Endodermal cell (in vitro differentiated cells): ENCODE results near the gene DNAH9. TPM values are rescaled to one million over a fixed set of nuclear protein-coding genes. Genes with fewer than 3 reads are reported as not detected.

Experiments used
- DNase-seq: peaks from one replicate; pipeline ENCODE4 v3.0.0-alpha.2; 2017
- H3K27ac ChIP-seq: 2 replicates; pipeline ENCODE4 v1.5.1; 2013; ENCODE audit warnings: mild to moderate bottlenecking, low read depth, low read length, moderate library complexity
- H3K27me3 ChIP-seq: 2 replicates; pipeline ENCODE4 v1.6.1; 2013; ENCODE audit warnings: mild to moderate bottlenecking, low read length, moderate library complexity; ENCODE audit not compliant: insufficient read depth, control insufficient read depth, poor library complexity, severe bottlenecking
- H3K36me3 ChIP-seq: 2 replicates; pipeline ENCODE4 v1.7.0; 2013; ENCODE audit warnings: mild to moderate bottlenecking, low read length, moderate library complexity; ENCODE audit not compliant: control insufficient read depth, insufficient read depth
- H3K4me1 ChIP-seq: one replicate; pipeline ENCODE4 v1.7.0; 2013; ENCODE audit warnings: low read length; ENCODE audit not compliant: control insufficient read depth, insufficient read depth
- H3K4me3 ChIP-seq: 2 replicates; pipeline ENCODE4 v1.5.1; 2013; ENCODE audit warnings: mild to moderate bottlenecking, low read length, moderate library complexity
- H3K9ac ChIP-seq: 2 replicates; pipeline ENCODE4 v1.6.1; 2013; ENCODE audit warnings: mild to moderate bottlenecking, low read length, moderate library complexity; ENCODE audit not compliant: poor library complexity, severe bottlenecking; ENCODE audit errors: extremely low read depth
- H3K9me3 ChIP-seq: 2 replicates; pipeline ENCODE4 v1.6.1; 2013; ENCODE audit warnings: mild to moderate bottlenecking, low read length, moderate library complexity; ENCODE audit not compliant: control insufficient read depth
- H3K27ac Mint-ChIP-seq: 2 replicates; pipeline ENCODE4 v1.8.0; 2020; ENCODE audit warnings: mixed read lengths
- H3K27me3 Mint-ChIP-seq: 2 replicates; pipeline ENCODE4 v1.8.0; 2021; ENCODE audit warnings: mild to moderate bottlenecking, mixed read lengths; ENCODE audit not compliant: insufficient read depth
- H3K36me3 Mint-ChIP-seq: 2 replicates; pipeline ENCODE4 v1.8.0; 2020; ENCODE audit warnings: low read depth, mixed read lengths
- H3K4me1 Mint-ChIP-seq: 2 replicates; pipeline ENCODE4 v1.8.0; 2020; ENCODE audit warnings: mixed read lengths
- H3K4me3 Mint-ChIP-seq: 2 replicates; pipeline ENCODE4 v1.8.0; 2020; ENCODE audit warnings: mild to moderate bottlenecking, moderate library complexity, mixed read lengths
- H3K9me3 Mint-ChIP-seq: 2 replicates; pipeline ENCODE4 v1.8.0; 2020; ENCODE audit warnings: mild to moderate bottlenecking, mixed read lengths
- CTCF ChIP-seq: fragments of 200-600 bp; sonication (generic); conservative IDR thresholded peaks from 2 replicates; pipeline ENCODE4 v1.5.0; 2021; ENCODE audit warnings: antibody characterized with exemption, mild to moderate bottlenecking
- WGBS, 2 experiments: methylation state at CpG; one replicate each; pipeline versions ENCODE4 v1.1.5 to v1.1.7; 2013; ENCODE audit warnings: missing lambda C conversion rate in 2 of 2, mixed read lengths in 1 of 2; ENCODE audit not compliant: insufficient coverage in 1 of 2, insufficient read length in 1 of 2; 5-methylcytosine and 5-hydroxymethylcytosine counted together
- total RNA-seq, 2 donors: library from RNA; stranded (reverse); fragmentation: NEBNext Ultra II Directional in 1 of 2; extraction: Animal tissue kit (Norgen Biotek cat#: 25700) in 1 of 2; gene quantifications; 2 replicates in 1 of 2; 3 replicates in 1 of 2; pipeline ENCODE4 v1.2.1, GENCODE V29; 2021

The DNAH9 gene
- total RNA-seq, 2 donors from 2014 or later, result 0.64 to 1.2 TPM

- no peak overlapping the region for H3K4me3 ChIP-seq
- no peaks in the 10 kb centered on the region for H3K9me3 Mint-ChIP-seq
- no peak for TF ChIP-seq CTCF
- no peaks in the 10 kb centered on the region for H3K36me3 Mint-ChIP-seq
- H3K27ac Mint-ChIP-seq, result no peak overlapping the region
- no peaks in the 10 kb centered on the region for H3K27me3 ChIP-seq
- 91 to 93% methylated on average over 11 to 14 of the region's 15 CpGs for WGBS, 2 experiments
- H3K4me3 Mint-ChIP-seq, result no peak overlapping the region
- no peaks in the 10 kb centered on the region for H3K4me1 ChIP-seq
- H3K4me1 Mint-ChIP-seq, result no peaks in the 10 kb centered on the region
- no peak overlapping the region for H3K27ac ChIP-seq
- H3K9ac ChIP-seq, result no peak overlapping the region
- H3K27me3 Mint-ChIP-seq, result no peaks in the 10 kb centered on the region
- no peak for DNase-seq
- H3K9me3 ChIP-seq, result no peaks in the 10 kb centered on the region
- H3K36me3 ChIP-seq, result no peaks in the 10 kb centered on the region
Measured at GRCh38 chr17:11736613-11737312, 138.5 kb downstream of the DNAH9 start.

GRCh38 chr17:11737313-11737679 is 139.0 kb downstream of the DNAH9 start:
- H3K9ac ChIP-seq, result no peak overlapping the region
- H3K9me3 Mint-ChIP-seq, result no peaks in the 10 kb centered on the region
- no peaks in the 10 kb centered on the region for H3K27me3 ChIP-seq
- H3K27me3 Mint-ChIP-seq, result no peaks in the 10 kb centered on the region
- H3K4me3 Mint-ChIP-seq, result no peak overlapping the region
- H3K4me3 ChIP-seq, result no peak overlapping the region
- H3K27ac Mint-ChIP-seq, result no peak overlapping the region
- H3K9me3 ChIP-seq, result no peaks in the 10 kb centered on the region
- H3K36me3 ChIP-seq, result no peaks in the 10 kb centered on the region
- WGBS, 2 experiments, result 86 to 93% methylated on average over 3 to 5 of the region's 5 CpGs
- TF ChIP-seq CTCF, result no peak
- H3K4me1 ChIP-seq, result no peaks in the 10 kb centered on the region
- H3K36me3 Mint-ChIP-seq, result no peaks in the 10 kb centered on the region
- H3K4me1 Mint-ChIP-seq, result no peaks in the 10 kb centered on the region
- no peak for DNase-seq
- H3K27ac ChIP-seq, result no peak overlapping the region

GRCh38 chr17:11738151-11738550 is 139.9 kb downstream of the DNAH9 start:
- TF ChIP-seq CTCF, result no peak
- no peak overlapping the region for H3K4me3 ChIP-seq
- H3K4me3 Mint-ChIP-seq, result no peak overlapping the region
- H3K36me3 ChIP-seq, result no peaks in the 10 kb centered on the region
- no peak overlapping the region for H3K9ac ChIP-seq
- peaks cover 3% of the 10 kb centered on the region for H3K4me1 Mint-ChIP-seq
- DNase-seq, result no peak
- H3K4me1 ChIP-seq, result no peaks in the 10 kb centered on the region
- WGBS, 2 experiments, result 90 to 96% methylated on average over 4 to 6 of the region's 6 CpGs
- no peaks in the 10 kb centered on the region for H3K27me3 Mint-ChIP-seq
- H3K36me3 Mint-ChIP-seq, result no peaks in the 10 kb centered on the region
- H3K9me3 Mint-ChIP-seq, result no peaks in the 10 kb centered on the region
- no peaks in the 10 kb centered on the region for H3K9me3 ChIP-seq
- no peak overlapping the region for H3K27ac Mint-ChIP-seq
- no peak overlapping the region for H3K27ac ChIP-seq
- H3K27me3 ChIP-seq, result no peaks in the 10 kb centered on the region
